CD4-positive, alpha-beta T cell treated with Interleukin-10 for 1 hour (primary cell): ENCODE measurements around the gene METRN.
"Not testable (repeated sequence)": the region's sequence is repeated elsewhere in the genome, so short reads cannot be mapped to it uniquely, and the experiment has no call there.

Source experiments
- DNase-seq: peaks from one replicate; pipeline ENCODE4 v3.0.0-alpha.2; 2020

Gene METRN

GRCh38 chr16:739560-740458 is 24.9 kb downstream of the METRN start:
- no peak for DNase-seq

DNA sequence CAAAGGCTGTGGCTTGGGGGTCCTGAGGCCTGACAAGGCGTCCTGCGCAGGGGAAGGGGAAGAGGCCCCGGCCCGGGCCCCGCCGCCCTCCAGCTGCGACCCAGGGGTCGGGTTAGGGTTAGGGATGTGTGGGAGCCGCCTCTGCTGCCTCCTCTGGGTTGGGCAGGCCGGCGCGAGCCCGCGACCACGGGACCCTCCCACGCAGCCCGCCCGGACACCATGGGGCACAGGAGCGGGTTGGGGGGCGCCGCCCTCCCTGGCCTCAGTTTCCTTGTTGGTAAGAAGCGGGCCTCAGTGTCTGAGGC is 25.5 kb downstream of the METRN start:
- DNase-seq: no peak

GRCh38 chr16:740764-741505 is 26.0 kb downstream of the METRN start, which contains the start of gene CIAO3:
TSS of gene CIAO3 (minus strand) at chr16:740997. CDS start at chr16:740985, 12 bp downstream.
- peak; percentile 93 for DNase-seq

DNA sequence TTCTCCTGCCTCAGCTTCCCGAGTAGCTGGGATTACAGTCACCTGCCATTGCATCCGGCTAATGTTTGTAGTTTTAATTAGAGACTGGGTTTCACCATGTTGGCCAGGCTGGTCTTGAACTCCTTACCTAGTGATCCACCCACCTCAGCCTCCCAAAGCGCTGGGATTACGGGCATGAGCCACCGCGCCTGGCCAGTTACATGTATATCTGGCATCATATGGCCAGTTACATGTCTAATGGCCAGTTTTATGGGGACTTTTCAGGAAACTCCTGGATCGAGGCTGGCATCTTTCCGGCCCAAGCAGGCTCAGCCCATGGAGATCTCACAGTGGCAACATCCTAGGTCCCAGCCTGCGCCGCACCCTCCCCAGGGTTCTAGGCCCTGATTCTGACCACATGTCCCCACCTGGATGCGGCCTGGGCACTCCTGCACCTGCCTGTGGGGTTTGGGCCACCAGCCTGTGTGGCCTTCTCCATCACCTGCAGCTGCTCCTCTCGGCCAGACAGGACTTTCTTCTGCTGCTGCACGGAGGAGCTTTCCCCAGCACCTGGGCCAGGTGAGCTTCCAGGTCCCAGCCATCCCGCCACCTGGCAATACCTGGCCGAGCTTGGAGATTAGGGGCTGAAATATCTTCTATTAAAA is 27.2 kb downstream of the METRN start:
- DNase-seq: no peak

GRCh38 chr16:742894-743293 is 28.0 kb downstream of the METRN start:
- DNase-seq: not testable (repeated sequence)

GRCh38 chr16:743794-744500 is 29.0 kb downstream of the METRN start:
- no peak for DNase-seq

GRCh38 chr16:745739-746138 is 30.8 kb downstream of the METRN start:
- DNase-seq: no peak

DNA sequence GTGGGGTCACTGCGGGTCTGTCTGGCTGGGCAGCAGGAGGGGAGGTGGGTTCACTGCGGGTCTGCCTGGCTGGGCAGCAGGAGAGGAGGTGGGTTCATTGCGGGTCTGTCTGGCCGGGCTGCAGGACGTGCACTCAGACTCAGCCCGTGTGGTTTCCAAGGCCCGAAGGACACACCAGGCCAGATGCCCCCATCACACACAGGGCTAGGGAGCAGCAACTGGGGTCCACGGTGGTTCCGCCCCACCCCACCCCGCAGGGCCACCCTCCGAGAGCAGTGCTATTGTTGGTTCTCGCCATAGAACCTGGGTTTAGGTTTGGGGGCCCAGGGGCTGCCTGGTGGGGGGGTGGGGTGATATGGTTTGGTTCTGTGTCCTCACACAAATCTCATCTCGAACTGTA is 31.7 kb downstream of the METRN start:
- DNase-seq: no peak

- DNase-seq: no peak
Measured at GRCh38 chr16:747978-748746, 33.2 kb downstream of the METRN start.

DNA sequence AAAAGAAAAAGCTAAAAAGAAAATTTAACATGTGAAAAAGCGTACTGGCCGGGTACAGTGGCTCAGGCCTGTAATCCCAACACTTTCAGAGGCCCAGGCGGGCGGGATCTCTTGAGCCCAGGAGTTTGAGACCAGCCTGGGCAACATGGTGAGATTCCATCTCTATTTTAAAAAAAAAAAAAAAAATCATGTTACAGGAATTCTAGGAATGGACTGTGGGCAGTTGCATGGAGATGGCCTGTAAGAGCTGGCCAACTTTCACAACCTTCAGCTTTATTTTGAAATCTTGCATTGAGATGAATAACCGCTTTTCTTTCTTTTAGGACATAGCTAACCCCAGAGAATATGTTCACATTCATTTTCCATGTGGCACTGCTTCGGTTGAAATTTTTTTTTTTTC is 34.1 kb downstream of the METRN start:
- no peak for DNase-seq

GRCh38 chr16:750485-750884 is 35.6 kb downstream of the METRN start:
- no peak for DNase-seq

- DNase-seq: no peak
Measured at GRCh38 chr16:751152-752006, 36.5 kb downstream of the METRN start.

DNA sequence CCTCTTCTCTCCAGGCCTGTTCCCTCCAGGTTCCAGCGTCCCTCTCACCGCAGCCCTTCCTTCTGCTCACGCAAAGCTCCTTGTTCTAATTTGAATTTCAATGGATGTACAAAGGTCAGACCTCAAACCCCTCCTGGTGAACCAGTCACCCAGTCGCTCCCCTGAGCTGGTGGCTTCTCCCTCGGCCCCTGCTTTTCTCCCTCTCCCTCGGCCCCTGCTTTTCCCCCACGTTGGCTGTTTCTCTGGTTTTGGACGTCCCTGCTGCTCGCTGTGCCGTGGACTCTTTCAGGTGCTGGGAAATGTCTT is 37.0 kb downstream of the METRN start:
- no peak for DNase-seq

DNA sequence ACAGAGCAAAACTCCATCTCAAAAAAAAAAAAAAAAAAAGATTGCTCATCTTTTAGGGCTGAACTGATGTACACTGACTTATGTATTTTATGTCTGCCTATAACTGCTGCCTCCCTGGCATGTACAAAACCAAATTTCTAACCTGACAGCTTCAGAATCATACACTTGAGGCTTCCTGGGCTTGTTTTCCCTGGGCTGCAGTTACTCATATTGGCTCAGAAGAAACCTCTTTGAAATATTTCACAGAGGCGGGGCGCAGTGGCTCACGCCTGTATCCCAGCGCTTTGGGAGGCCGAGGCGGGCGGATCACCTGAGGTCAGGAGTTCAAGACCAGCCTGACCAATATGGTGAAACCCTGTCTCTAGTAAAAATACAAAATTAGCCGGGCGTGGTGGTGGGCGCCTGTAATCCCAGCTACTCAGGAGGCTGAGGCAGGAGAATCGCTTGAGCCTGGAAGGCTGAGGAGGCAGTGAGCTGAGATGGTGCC is 39.2 kb downstream of the METRN start:
- not testable (repeated sequence) for DNase-seq

- DNase-seq: peak; percentile 15
Measured at GRCh38 chr16:754656-755055, 39.7 kb downstream of the METRN start.

DNA sequence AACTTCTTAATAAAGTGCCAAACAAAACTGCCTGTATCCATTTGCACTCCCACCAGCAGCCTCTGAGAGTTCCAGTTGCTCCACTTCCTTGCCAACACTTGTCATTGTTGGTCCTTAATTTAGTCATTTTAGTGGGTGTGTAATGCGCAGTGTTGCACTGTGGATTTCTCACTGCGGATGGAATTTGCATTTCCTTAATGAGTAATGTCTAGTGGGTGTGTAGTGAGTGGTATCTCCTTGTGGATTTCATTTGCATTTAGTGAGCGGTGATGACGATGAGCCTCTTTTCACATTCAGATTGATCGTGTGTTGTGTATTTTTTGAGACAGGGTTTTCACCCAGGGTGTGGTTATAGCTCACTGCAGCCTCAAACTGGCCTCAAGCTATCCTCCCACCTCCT is 41.5 kb downstream of the METRN start:
- DNase-seq: no peak

GRCh38 chr16:759110-759910 is 44.4 kb downstream of the METRN start:
- DNase-seq: no peak

DNA sequence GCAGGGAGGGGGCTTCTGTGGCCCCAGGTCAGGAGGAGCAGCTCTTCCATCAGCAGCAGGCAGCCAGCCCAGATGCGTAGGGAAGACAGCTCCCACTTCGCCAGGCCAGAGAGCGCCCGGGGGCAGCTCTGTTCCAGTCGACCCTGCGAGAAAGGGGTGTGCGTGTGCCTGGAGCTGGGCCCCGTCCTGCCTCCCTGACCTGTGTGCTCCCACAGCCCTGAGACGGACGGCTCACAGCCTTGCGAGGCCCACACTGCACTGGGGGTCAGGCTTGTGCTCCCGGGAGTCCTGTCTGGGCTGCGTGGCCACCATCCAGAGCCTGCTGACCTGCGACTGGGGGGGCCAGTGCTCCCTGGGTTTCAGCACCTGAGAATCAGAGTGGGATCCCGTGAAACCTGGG is 45.1 kb downstream of the METRN start:
- no peak for DNase-seq

DNA sequence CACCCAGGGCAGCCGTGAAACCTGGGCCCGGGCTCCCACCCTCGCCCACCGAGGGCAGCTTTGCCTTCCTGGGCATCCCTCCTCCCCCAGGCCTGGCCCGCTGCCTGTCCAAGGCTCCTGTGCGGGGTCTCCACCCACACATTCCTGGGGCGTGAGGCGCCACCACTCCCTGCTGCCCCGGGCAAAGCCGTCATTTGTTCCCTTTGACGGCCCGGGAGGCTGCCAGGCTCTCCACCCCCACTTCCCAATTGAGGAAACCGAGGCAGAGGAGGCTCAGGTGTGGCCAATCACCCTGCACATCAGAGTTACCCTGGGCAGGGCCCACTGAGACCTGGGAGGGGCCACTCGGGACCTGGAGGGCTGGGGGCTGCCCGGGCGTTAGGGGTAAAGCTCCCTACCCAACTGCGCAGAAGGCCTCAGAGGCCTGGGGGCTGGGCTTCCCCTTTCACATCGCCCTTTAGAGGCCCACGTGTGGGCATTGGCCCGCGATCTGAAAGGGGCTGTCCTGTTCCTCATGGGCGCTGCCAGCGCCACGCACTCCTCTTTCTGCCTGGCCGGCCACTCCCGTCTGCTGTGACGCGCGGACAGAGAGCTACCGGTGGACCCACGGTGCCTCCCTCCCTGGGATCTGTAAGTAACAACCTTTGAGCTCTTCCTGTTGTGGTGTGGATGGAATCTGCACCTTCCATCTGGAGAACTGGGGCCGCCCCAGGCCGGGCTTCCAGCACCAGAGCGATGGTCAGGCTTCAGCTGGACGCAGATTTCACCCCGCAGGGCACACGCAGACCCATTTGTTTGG is 45.8 kb downstream of the METRN start, which contains the start of gene MSLN:
MSLN (plus strand) TSS at position 190 of the 799 bp plus-strand sequence. CDS start 1,947 bp downstream, outside the sequence.
- no peak for DNase-seq
